SU-DHL-6 (cell line): ENCODE measurements around the gene PGPEP1.

Source experiments
- H2AFZ ChIP-seq: fragments of 200-600 bp; sonication (generic); 2 replicates; pipeline ENCODE4 v1.6.1; 2014; ENCODE audit warnings: low read depth, mild to moderate bottlenecking, moderate library complexity, mixed read lengths, antibody characterized with exemption, low read length; ENCODE audit not compliant: severe bottlenecking
- H3F3A ChIP-seq: fragments of 200-600 bp; shearing (Covaris generic); 2 replicates; pipeline ENCODE4 v1.6.0; 2016; ENCODE audit warnings: antibody characterized with exemption, mild to moderate bottlenecking; ENCODE audit not compliant: insufficient read depth
- H3K27ac ChIP-seq: fragments of 200-600 bp; sonication (generic); 2 replicates; pipeline ENCODE4 v1.5.1; 2016; ENCODE audit warnings: low read depth, mild to moderate bottlenecking, low read length, moderate library complexity, mixed read lengths
- H3K27me3 ChIP-seq: fragments of 200-600 bp; sonication (generic), shearing (Covaris generic); 2 replicates; pipeline ENCODE4 v1.6.0; 2014; ENCODE audit warnings: mild to moderate bottlenecking, low read length
- H3K36me3 ChIP-seq: fragments of 200-600 bp; sonication (generic); 2 replicates; pipeline ENCODE4 v1.6.1; 2014; ENCODE audit warnings: mild to moderate bottlenecking, low read length, mixed read lengths
- H3K4me2 ChIP-seq: fragments of 300-600, 200-600 bp; shearing (Covaris generic), sonication (generic); 2 replicates; pipeline ENCODE4 v1.6.0; 2014; ENCODE audit warnings: low read length, low read depth, mild to moderate bottlenecking; ENCODE audit not compliant: poor library complexity, severe bottlenecking
- H3K4me3 ChIP-seq: fragments of 200-600 bp; sonication (generic); 2 replicates; pipeline ENCODE4 v1.5.1; 2014; ENCODE audit warnings: antibody characterized with exemption, low read length, mild to moderate bottlenecking, mixed read lengths; ENCODE audit not compliant: insufficient read depth, poor library complexity, severe bottlenecking
- H3K79me2 ChIP-seq: fragments of 200-600 bp; sonication (generic); 2 replicates; pipeline ENCODE4 v1.6.1; 2014; ENCODE audit warnings: mild to moderate bottlenecking, low read length, moderate library complexity; ENCODE audit not compliant: insufficient read depth
- H3K9ac ChIP-seq: fragments of 200-600 bp; sonication (generic); 2 replicates; pipeline ENCODE4 v1.7.0; 2014; ENCODE audit warnings: mild to moderate bottlenecking, low read length
- H3K9me2 ChIP-seq: fragments of 200-600 bp; sonication (generic); replicated peaks from 2 replicates; pipeline ENCODE4 v1.6.1; 2014; ENCODE audit warnings: low read length; ENCODE audit not compliant: insufficient read depth
- H3K9me3 ChIP-seq: fragments of 200-600 bp; sonication (generic); 2 replicates; pipeline ENCODE4 v1.6.1; 2014; ENCODE audit warnings: low read length, mixed read lengths; ENCODE audit not compliant: insufficient read depth
- H4K20me1 ChIP-seq: fragments of 200-600 bp; sonication (generic); 2 replicates; pipeline ENCODE4 v1.6.1; 2014; ENCODE audit warnings: low read depth, mild to moderate bottlenecking, antibody characterized with exemption, low read length, moderate library complexity, mixed read lengths
- EZH2phosphoT487 ChIP-seq: fragments of 200-600 bp; sonication (generic), shearing (Covaris generic); conservative IDR thresholded peaks from 2 replicates; pipeline ENCODE4 v1.6.1; 2018; ENCODE audit warnings: mild to moderate bottlenecking, antibody characterized with exemption, low read length, moderate library complexity, mixed read lengths
- TF ChIP-seq, protein P1 (sequence below): fragments of 200-600 bp; sonication (generic); IDR thresholded peaks from one replicate; pipeline ENCODE4 v1.5.1; 2017; ENCODE audit warnings: antibody characterized with exemption, mild to moderate bottlenecking, low read length, moderate library complexity; ENCODE audit not compliant: insufficient read depth, poor library complexity, severe bottlenecking

The PGPEP1 gene

DNA sequence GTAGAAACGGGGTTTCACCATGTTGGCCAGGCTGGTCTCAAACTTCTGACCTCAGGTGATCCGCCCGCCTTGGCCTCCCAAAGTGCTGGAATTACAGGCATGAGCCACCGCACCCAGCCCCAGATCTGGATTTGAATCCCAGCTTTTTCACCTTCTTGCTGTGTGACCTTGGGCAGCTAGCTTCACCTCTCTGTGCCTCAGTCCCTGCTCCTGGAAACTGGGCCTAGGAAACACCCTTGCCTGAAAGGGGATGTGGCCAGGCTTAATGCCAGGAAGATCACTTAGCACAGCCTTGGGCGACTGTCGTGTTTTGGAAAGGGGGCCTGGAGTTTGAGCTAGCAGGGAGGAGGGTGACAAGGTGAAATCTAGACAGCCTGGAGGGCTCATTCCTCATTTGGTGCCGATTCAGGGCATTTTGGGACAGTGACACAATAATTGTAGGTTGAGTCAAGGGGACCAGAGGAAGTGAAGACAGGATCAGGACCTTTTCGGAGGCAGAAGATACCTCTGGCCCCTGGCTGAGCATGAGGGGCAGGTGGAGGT, 1.8 kb downstream of the PGPEP1 start:
- Histone ChIP-seq H2AFZ (no peak overlapping the region), H3K9ac (no peak overlapping the region), H3K27me3 (no peaks in the 10 kb centered on the region), H3K9me3 (no peaks in the 10 kb centered on the region), H3K4me3 (no peak overlapping the region), H3F3A (peaks cover 16% of the 10 kb centered on the region), H3K36me3 (no peaks in the 10 kb centered on the region), H3K79me2 (peaks cover 5% of the 10 kb centered on the region; the same call in 1 of the 2 replicates), H3K27ac (no peak overlapping the region), H4K20me1 (no peaks in the 10 kb centered on the region), H3K4me2 (no peak overlapping the region), H3K9me2 (no peaks in the 10 kb centered on the region)
- no peak for TF ChIP-seq EZH2phosphoT487
- TF ChIP-seq, protein P1, sequence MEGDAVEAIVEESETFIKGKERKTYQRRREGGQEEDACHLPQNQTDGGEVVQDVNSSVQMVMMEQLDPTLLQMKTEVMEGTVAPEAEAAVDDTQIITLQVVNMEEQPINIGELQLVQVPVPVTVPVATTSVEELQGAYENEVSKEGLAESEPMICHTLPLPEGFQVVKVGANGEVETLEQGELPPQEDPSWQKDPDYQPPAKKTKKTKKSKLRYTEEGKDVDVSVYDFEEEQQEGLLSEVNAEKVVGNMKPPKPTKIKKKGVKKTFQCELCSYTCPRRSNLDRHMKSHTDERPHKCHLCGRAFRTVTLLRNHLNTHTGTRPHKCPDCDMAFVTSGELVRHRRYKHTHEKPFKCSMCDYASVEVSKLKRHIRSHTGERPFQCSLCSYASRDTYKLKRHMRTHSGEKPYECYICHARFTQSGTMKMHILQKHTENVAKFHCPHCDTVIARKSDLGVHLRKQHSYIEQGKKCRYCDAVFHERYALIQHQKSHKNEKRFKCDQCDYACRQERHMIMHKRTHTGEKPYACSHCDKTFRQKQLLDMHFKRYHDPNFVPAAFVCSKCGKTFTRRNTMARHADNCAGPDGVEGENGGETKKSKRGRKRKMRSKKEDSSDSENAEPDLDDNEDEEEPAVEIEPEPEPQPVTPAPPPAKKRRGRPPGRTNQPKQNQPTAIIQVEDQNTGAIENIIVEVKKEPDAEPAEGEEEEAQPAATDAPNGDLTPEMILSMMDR, result no peak

DNA sequence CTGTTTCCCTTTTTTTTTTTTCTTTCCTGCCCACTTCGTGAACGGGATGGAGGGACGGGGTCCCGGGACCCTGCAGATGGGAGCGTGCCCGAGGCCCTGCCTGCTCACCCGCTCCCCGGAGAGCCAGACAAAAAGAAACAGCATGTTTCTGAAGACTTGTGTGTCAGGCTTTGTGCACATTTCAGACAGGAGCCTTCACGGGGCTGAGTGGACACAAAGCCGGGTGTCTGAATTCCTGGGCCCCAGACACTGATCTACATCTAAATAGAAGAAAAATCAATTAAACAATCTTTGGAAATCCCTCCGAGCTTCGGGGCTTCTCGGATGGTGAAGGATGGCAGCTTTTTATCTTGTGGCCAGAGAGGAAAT, 4.2 kb downstream of the PGPEP1 start:
- no peaks in the 10 kb centered on the region for H3K36me3 ChIP-seq
- no peak overlapping the region for H3K27ac ChIP-seq

DNA sequence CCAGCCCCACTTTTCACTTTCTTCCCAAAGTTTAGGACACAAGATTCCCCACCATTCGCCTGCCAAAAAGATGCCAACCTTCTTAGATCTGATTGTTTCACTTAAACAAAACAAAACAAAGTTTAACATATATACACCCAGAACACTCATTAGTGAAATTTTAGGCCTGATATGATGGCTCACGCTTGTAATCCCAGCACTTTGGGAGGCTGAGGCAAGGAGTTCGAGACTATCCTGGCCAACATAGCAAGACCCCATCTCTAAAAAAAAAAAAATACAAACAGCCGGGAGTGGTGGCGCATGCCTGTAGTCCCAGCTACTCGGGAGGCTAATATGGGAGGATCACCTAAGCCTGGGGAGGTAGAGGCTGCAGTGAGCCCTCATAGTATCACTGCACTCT, 4.9 kb downstream of the PGPEP1 start:
- H4K20me1 ChIP-seq, result no peaks in the 10 kb centered on the region
- H3K9me3 ChIP-seq, result no peaks in the 10 kb centered on the region
- H3F3A ChIP-seq, result no peaks in the 10 kb centered on the region
- no peaks in the 10 kb centered on the region for H3K27me3 ChIP-seq
- no peak overlapping the region for H3K4me2 ChIP-seq
- no peak overlapping the region for H3K27ac ChIP-seq
- no peak overlapping the region for H3K4me3 ChIP-seq
- peaks cover 5% of the 10 kb centered on the region; the same call in 1 of the 2 replicates for H3K79me2 ChIP-seq
- H3K9ac ChIP-seq, result no peak overlapping the region
- H2AFZ ChIP-seq, result no peak overlapping the region
- H3K9me2 ChIP-seq, result no peaks in the 10 kb centered on the region
- TF ChIP-seq EZH2phosphoT487, result no peak
- TF ChIP-seq, protein P1, result no peak
- no peaks in the 10 kb centered on the region for H3K36me3 ChIP-seq

More for the DNA sequence above, 4.2 kb downstream of the PGPEP1 start:
- TF ChIP-seq, protein P1, result no peak
- TF ChIP-seq EZH2phosphoT487, result no peak
- Histone ChIP-seq H2AFZ (no peak overlapping the region), H3K79me2 (peaks cover 5% of the 10 kb centered on the region; the same call in 1 of the 2 replicates), H3K4me2 (no peak overlapping the region), H4K20me1 (no peaks in the 10 kb centered on the region), H3K9ac (no peak overlapping the region), H3K27me3 (no peaks in the 10 kb centered on the region), H3F3A (peaks cover 7% of the 10 kb centered on the region), H3K4me3 (no peak overlapping the region), H3K9me2 (no peaks in the 10 kb centered on the region), H3K9me3 (no peaks in the 10 kb centered on the region)
